ENCODE measurements around the gene MSH6. TPM values are rescaled to one million over a fixed set of nuclear protein-coding genes. Genes with fewer than 3 reads are reported as not detected.
A peak's percentile ranks its signal among the peaks of the same experiment; 100 is the strongest.

MSH6 gene
- total and polyA plus RNA-seq, 2 of the 13 experiments (the other 11 are each of a cell fraction or from before 2014, with no cell fraction given), result 20.8 to 113 TPM

GRCh38 chr2:47767880-47768609 is 14.9 kb upstream of the MSH6 start (continued):
- TF ChIP-seq ZMAT3 (CRISPR knock-in tag; conservative IDR thresholded peaks at IDR 0.05) (0 out of 2 replicates have a peak, but pooled peaks have one; percentile 31), CBX5 (CRISPR knock-in tag; IDR thresholded peaks at IDR 0.05; ENCODE audit: borderline replicate concordance) (peak; percentile 26; the same call in 1 of the 2 replicates), ZNF773 (CRISPR knock-in tag; IDR thresholded peaks at IDR 0.05; ENCODE audit: borderline replicate concordance) (peak; percentile 78; the same call in 1 of the 2 replicates), SKI (IDR thresholded peaks at IDR 0.05; ENCODE audit: partially characterized antibody) (no peak), HOXA3 (CRISPR knock-in tag; IDR thresholded peaks at IDR 0.05) (peak; percentile 49), ZBTB38 (CRISPR knock-in tag; IDR thresholded peaks at IDR 0.05) (peak; percentile 57; the same call in 1 of the 2 replicates), NKX3-1 (CRISPR knock-in tag; IDR thresholded peaks at IDR 0.05) (0 out of 2 replicates have a peak, but pooled peaks have one; percentile 49), FOXP1 (IDR thresholded peaks at IDR 0.05) (no peak), FOXP1 (CRISPR knock-in tag; IDR thresholded peaks at IDR 0.05) (no peak), SMAD1 (CRISPR knock-in tag; IDR thresholded peaks at IDR 0.05; ENCODE audit: borderline replicate concordance, low read depth) (peak; percentile 53; the same call in 1 of the 2 replicates), ZFY (CRISPR knock-in tag; IDR thresholded peaks at IDR 0.05) (0 out of 2 replicates have a peak, but pooled peaks have one; percentile 28), SALL2 (CRISPR knock-in tag; IDR thresholded peaks at IDR 0.05) (peak; percentile 75; the same call in 1 of the 2 replicates), AGO1 (IDR thresholded peaks at IDR 0.05; ENCODE audit: low read depth, low read length, poor library complexity, severe bottlenecking) (peak; percentile 68), ELF3 (CRISPR knock-in tag; IDR thresholded peaks at IDR 0.05) (no peak), HNRNPLL (IDR thresholded peaks at IDR 0.05; ENCODE audit: low read depth, low read length, poor library complexity, severe bottlenecking) (peak; percentile 67), ZNF143 (CRISPR knock-in tag; IDR thresholded peaks at IDR 0.05) (no peak), YEATS2 (CRISPR knock-in tag; IDR thresholded peaks at IDR 0.05; ENCODE audit: borderline replicate concordance) (peak; percentile 28; the same call in 1 of the 2 replicates), ZFP62 (CRISPR knock-in tag; IDR thresholded peaks at IDR 0.05) (0 out of 2 replicates have a peak, but pooled peaks have one; percentile 47), NRL (CRISPR knock-in tag; IDR thresholded peaks at IDR 0.05; ENCODE audit: borderline replicate concordance) (peak; percentile 38; the same call in 1 of the 2 replicates), FOSL2 (CRISPR knock-in tag; IDR thresholded peaks at IDR 0.05) (peak; percentile 26; the same call in 1 of the 2 replicates), POLR2A (IDR thresholded peaks at IDR 0.05; ENCODE audit: insufficient read depth in 1 of 2, low read depth in 2 of 2, low read length in 2 of 2) (no peak), JARID2 (CRISPR knock-in tag; IDR thresholded peaks at IDR 0.05; ENCODE audit: insufficient replicate concordance) (peak; percentile 71), AKAP8 (CRISPR knock-in tag; IDR thresholded peaks at IDR 0.05) (0 out of 2 replicates have a peak, but pooled peaks have one; percentile 30), TFE3 (CRISPR knock-in tag; IDR thresholded peaks at IDR 0.05) (no peak), SRY (CRISPR knock-in tag; IDR thresholded peaks at IDR 0.05) (0 out of 2 replicates have a peak, but pooled peaks have one; percentile 33)
- TF ChIP-seq, protein P1, sequence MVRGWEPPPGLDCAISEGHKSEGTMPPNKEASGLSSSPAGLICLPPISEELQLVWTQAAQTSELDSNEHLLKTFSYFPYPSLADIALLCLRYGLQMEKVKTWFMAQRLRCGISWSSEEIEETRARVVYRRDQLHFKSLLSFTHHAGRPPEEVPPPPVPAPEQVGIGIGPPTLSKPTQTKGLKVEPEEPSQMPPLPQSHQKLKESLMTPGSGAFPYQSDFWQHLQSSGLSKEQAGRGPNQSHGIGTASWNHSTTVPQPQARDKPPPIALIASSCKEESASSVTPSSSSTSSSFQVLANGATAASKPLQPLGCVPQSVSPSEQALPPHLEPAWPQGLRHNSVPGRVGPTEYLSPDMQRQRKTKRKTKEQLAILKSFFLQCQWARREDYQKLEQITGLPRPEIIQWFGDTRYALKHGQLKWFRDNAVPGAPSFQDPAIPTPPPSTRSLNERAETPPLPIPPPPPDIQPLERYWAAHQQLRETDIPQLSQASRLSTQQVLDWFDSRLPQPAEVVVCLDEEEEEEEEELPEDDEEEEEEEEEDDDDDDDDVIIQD (CRISPR knock-in tag; IDR thresholded peaks at IDR 0.05; ENCODE audit: low read depth), result no peak
- TF ChIP-seq, protein P2, sequence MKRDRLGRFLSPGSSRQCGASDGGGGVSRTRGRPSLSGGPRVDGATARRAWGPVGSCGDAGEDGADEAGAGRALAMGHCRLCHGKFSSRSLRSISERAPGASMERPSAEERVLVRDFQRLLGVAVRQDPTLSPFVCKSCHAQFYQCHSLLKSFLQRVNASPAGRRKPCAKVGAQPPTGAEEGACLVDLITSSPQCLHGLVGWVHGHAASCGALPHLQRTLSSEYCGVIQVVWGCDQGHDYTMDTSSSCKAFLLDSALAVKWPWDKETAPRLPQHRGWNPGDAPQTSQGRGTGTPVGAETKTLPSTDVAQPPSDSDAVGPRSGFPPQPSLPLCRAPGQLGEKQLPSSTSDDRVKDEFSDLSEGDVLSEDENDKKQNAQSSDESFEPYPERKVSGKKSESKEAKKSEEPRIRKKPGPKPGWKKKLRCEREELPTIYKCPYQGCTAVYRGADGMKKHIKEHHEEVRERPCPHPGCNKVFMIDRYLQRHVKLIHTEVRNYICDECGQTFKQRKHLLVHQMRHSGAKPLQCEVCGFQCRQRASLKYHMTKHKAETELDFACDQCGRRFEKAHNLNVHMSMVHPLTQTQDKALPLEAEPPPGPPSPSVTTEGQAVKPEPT (CRISPR knock-in tag; IDR thresholded peaks at IDR 0.05; ENCODE audit: low read depth), result no peak
